OCI-LY7 (cell line): ENCODE measurements around the gene ANKRA2. TPM values are rescaled to one million over a fixed set of nuclear protein-coding genes. Genes with fewer than 3 reads are reported as not detected.

Experiments
- BruUV-seq: library from RNA; stranded (reverse); fragments of 400-500 nt; replicated peaks from 2 replicates; lab custom pipeline; 2021; lab: Mats Ljungman, UMichigan
- CTCF ChIA-PET: fragments of 300-600 bp; sonication (Branson Sonifier 250); formaldehyde crosslinking; loops from one replicate; lab custom pipeline; 2022; ENCODE audit warnings: antibody characterized with exemption; ENCODE audit not compliant: unreplicated experiment; lab: Charles Lee
- POLR2A ChIA-PET: fragments of 300-600 bp; sonication (Branson Sonifier 250); formaldehyde crosslinking; loops from one replicate; lab custom pipeline; 2022; ENCODE audit warnings: antibody characterized with exemption; lab: Charles Lee
- DNase-seq: peaks from one replicate; pipeline ENCODE4 v3.0.0-alpha.2; 2015; ENCODE audit warnings: low spot score
- H2AFZ ChIP-seq: fragments of 200-600 bp; sonication (generic), shearing (Covaris generic); 2 replicates; pipeline ENCODE4 v1.6.1; 2014; ENCODE audit warnings: mild to moderate bottlenecking, antibody characterized with exemption, low read length, moderate library complexity
- H3K27ac ChIP-seq: fragments of 200-600 bp; sonication (generic); 2 replicates; pipeline ENCODE4 v1.5.1; 2014; ENCODE audit warnings: mixed run types, low read depth, mild to moderate bottlenecking, moderate library complexity, low read length, inconsistent platforms; ENCODE audit not compliant: poor library complexity, severe bottlenecking
- H3K36me3 ChIP-seq: fragments of 200-600 bp; sonication (generic); 2 replicates; pipeline ENCODE4 v1.6.1; 2014; ENCODE audit warnings: mild to moderate bottlenecking, antibody characterized with exemption, low read length, moderate library complexity, mixed read lengths; ENCODE audit not compliant: insufficient read depth
- H3K4me1 ChIP-seq: fragments of 200-600 bp; sonication (generic); 2 replicates; pipeline ENCODE4 v1.5.1; 2014; ENCODE audit warnings: mild to moderate bottlenecking, low read length; ENCODE audit not compliant: insufficient read depth, poor library complexity, severe bottlenecking
- H3K4me2 ChIP-seq: fragments of 200-600 bp; sonication (generic); 2 replicates; pipeline ENCODE4 v1.6.1; 2014; ENCODE audit warnings: mild to moderate bottlenecking, low read length
- H3K4me3 ChIP-seq: fragments of 200-600 bp; sonication (generic); 2 replicates; pipeline ENCODE4 v1.5.1; 2014; ENCODE audit warnings: mild to moderate bottlenecking, low read depth, low read length; ENCODE audit not compliant: poor library complexity, severe bottlenecking
- H3K79me2 ChIP-seq: fragments of 200-600 bp; sonication (generic); 2 replicates; pipeline ENCODE4 v1.6.1; 2016; ENCODE audit warnings: low read depth, mild to moderate bottlenecking, low read length, moderate library complexity, mixed read lengths; ENCODE audit not compliant: insufficient read depth
- H3K9me2 ChIP-seq: fragments of 200-600 bp; sonication (generic); 2 replicates; pipeline ENCODE4 v1.6.1; 2016; ENCODE audit warnings: mild to moderate bottlenecking, low read length, mixed read lengths; ENCODE audit not compliant: insufficient read depth
- H3K9me3 ChIP-seq: fragments of 200-600 bp; sonication (generic); 2 replicates; pipeline ENCODE4 v1.6.1; 2014; ENCODE audit warnings: mild to moderate bottlenecking, mixed run types, low read length, mixed read lengths
- H4K20me1 ChIP-seq: fragments of 200-600 bp; sonication (generic); 2 replicates; pipeline ENCODE4 v1.6.1; 2014; ENCODE audit warnings: mild to moderate bottlenecking, antibody characterized with exemption, low read length, moderate library complexity, mixed read lengths; ENCODE audit not compliant: insufficient read depth
- EZH2phosphoT487 ChIP-seq: fragments of 200-600 bp; sonication (generic); IDR thresholded peaks from 2 replicates; pipeline ENCODE4 v1.6.1; 2018; ENCODE audit warnings: low read depth, borderline replicate concordance, mild to moderate bottlenecking, mixed run types, antibody characterized with exemption, low read length, moderate library complexity, mixed read lengths
- intact Hi-C: fragments of 100-400 bp; cut with micrococcal nuclease; formaldehyde crosslinking; loops from one replicate; pipeline ENCODE4 v1.10.0; 2022; ENCODE audit not compliant: unreplicated experiment
- total RNA-seq, 2 experiments: library from RNA; depleted of rRNA in 1 of 2; stranded (reverse); fragments of >200 nt in 1 of 2; shearing (Covaris generic) in 1 of 2; gene quantifications; 2 replicates each; pipeline ENCODE4 v1.2.3, GENCODE V29; 2014 to 2022
- TF ChIP-seq, protein P1 (sequence below): fragments of 200-600 bp; sonication (generic); conservative IDR thresholded peaks from 2 replicates; pipeline ENCODE4 v1.5.1; 2014; ENCODE audit warnings: mild to moderate bottlenecking, antibody characterized with exemption, low read length, moderate library complexity, mixed read lengths

Gene ANKRA2
- total RNA-seq, 2 experiments from 2014 or later, result 13.1 to 17.5 TPM

DNA sequence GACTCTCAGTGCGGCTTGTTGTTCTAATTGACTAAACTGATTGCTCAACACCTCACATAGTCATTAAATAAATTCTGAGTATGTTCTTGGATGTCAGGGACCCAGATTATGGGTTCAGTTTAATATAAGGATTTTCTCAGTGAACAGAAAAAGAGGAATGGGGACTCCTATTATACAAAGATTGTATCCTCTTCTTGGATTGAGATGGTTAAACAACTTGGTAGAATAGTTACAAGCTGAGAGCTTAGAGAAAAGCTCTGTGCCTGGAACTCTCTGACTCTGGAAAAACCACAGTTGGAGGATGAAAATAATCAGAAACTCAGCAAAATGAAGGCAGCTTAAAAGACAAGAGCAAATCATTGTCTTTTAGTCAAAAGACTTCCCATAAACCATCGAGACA lies 30.5 kb downstream of the ANKRA2 start:
- no peaks in the 10 kb centered on the region for H3K9me2 ChIP-seq
- H3K36me3 ChIP-seq, result no peaks in the 10 kb centered on the region
- H3K4me1 ChIP-seq, result no peaks in the 10 kb centered on the region
- no peaks in the 10 kb centered on the region for H4K20me1 ChIP-seq
- H3K27ac ChIP-seq, result no peak overlapping the region
- H3K79me2 ChIP-seq, result no peaks in the 10 kb centered on the region
- no peak overlapping the region for H3K4me2 ChIP-seq
- TF ChIP-seq, protein P1, sequence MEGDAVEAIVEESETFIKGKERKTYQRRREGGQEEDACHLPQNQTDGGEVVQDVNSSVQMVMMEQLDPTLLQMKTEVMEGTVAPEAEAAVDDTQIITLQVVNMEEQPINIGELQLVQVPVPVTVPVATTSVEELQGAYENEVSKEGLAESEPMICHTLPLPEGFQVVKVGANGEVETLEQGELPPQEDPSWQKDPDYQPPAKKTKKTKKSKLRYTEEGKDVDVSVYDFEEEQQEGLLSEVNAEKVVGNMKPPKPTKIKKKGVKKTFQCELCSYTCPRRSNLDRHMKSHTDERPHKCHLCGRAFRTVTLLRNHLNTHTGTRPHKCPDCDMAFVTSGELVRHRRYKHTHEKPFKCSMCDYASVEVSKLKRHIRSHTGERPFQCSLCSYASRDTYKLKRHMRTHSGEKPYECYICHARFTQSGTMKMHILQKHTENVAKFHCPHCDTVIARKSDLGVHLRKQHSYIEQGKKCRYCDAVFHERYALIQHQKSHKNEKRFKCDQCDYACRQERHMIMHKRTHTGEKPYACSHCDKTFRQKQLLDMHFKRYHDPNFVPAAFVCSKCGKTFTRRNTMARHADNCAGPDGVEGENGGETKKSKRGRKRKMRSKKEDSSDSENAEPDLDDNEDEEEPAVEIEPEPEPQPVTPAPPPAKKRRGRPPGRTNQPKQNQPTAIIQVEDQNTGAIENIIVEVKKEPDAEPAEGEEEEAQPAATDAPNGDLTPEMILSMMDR, result no peak
- no peak for TF ChIP-seq EZH2phosphoT487
- no peak for DNase-seq
- BruUV-seq, result no TSS peak
- POLR2A ChIA-PET, result no interaction called here
- intact Hi-C loops, result loop anchor here (5.0 kb wide), 1 partner anchor 453 kb away; no protein-coding TSS in a partner anchor
- H3K4me3 ChIP-seq, result no peak overlapping the region
- CTCF ChIA-PET, result no interaction called here
- no peaks in the 10 kb centered on the region for H3K9me3 ChIP-seq
- H2AFZ ChIP-seq, result no peak overlapping the region

DNA sequence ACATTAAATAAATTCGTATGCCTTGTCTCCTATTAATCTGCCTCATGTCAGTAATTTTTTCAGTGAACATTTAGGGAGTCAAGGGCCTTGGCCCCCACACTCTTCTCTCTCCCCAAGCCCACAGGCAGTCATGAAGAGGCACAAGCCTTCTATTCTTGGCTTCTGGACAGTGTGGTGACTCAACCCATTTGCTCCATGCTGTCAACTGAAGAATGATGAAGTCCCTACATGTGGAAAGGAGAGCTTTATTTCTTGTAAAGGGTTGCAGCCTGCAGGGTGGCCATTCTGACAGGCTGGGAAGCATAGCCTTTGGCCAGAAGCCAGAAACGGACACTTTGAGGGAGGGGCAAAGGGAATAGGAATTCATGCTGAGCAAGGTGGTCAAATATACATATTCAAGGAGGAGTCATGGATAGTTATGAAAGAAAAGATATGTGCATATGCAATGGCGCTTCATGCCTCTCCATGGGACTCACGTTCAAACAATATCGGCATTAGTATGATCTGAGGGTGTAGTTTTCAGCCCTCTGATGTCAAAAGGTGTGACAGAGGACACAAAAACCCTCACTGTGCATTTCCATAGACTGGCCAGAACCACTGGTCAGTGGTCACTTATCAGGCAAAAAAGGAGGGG lies 31.3 kb downstream of the ANKRA2 start:
- no peak overlapping the region for H3K27ac ChIP-seq
- no peak overlapping the region for H3K4me2 ChIP-seq
- DNase-seq, result no peak
- no peaks in the 10 kb centered on the region for H3K79me2 ChIP-seq
- no peaks in the 10 kb centered on the region for H3K4me1 ChIP-seq
- POLR2A ChIA-PET, result interaction anchor here (1.1 kb wide), 1 partner anchor 8 kb away, joined by 3 read pairs; no protein-coding TSS in a partner anchor
- no peak overlapping the region for H3K4me3 ChIP-seq
- H4K20me1 ChIP-seq, result no peaks in the 10 kb centered on the region
- CTCF ChIA-PET, result no interaction called here
- intact Hi-C loops, result no loop called here
- H2AFZ ChIP-seq, result no peak overlapping the region
- no peak for TF ChIP-seq EZH2phosphoT487
- TF ChIP-seq, protein P1, result no peak
- no TSS peak for BruUV-seq
- no peaks in the 10 kb centered on the region for H3K9me3 ChIP-seq
- H3K9me2 ChIP-seq, result no peaks in the 10 kb centered on the region
- no peaks in the 10 kb centered on the region for H3K36me3 ChIP-seq

DNA sequence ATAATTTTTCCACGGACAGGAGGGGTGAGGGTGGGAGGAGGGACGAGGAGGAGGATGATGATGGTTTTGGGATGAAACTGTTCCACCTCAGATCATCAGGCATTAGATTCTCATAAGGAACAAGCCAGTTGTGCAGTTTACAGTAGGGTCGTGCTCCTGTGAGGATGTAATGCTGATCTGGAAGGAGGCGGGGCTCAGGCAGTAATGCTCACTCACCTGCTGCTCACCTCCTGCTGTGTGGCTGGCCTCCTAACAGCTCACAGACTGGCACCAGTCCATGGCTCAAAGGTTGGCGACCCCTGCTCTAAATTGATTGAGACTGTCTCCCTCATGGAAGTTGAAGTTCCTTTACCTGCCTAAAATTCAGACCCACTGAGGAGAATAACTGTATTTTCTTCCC lies 33.2 kb downstream of the ANKRA2 start:
- ChIA-PET POLR2A (no interaction called here), CTCF (no interaction called here)
- H3K27ac ChIP-seq, result no peak overlapping the region
- intact Hi-C loops, result no loop called here
- H3K4me2 ChIP-seq, result no peak overlapping the region
- H3K9me3 ChIP-seq, result no peaks in the 10 kb centered on the region
- H3K4me1 ChIP-seq, result no peaks in the 10 kb centered on the region
- H3K36me3 ChIP-seq, result no peaks in the 10 kb centered on the region
- TF ChIP-seq, protein P1, result no peak
- no peak for TF ChIP-seq EZH2phosphoT487
- H4K20me1 ChIP-seq, result no peaks in the 10 kb centered on the region
- no peaks in the 10 kb centered on the region for H3K9me2 ChIP-seq
- no peak overlapping the region for H3K4me3 ChIP-seq
- no peak for DNase-seq
- no TSS peak for BruUV-seq
- no peak overlapping the region for H2AFZ ChIP-seq
- H3K79me2 ChIP-seq, result no peaks in the 10 kb centered on the region
